GM08714 (cell line): ENCODE results near the gene BANF1.
"Not testable (repeated sequence)": the region's sequence is repeated elsewhere in the genome, so short reads cannot be mapped to it uniquely, and the experiment has no call there.

Source experiments
- H3K4me3 ChIP-seq: fragments of 200-500 bp; sonication (Bioruptor generic); 2 replicates; pipeline ENCODE4 v1.5.1; 2014; ENCODE audit warnings: mild to moderate bottlenecking, low read length, inconsistent platforms
- ZNF274 ChIP-seq: IDR thresholded peaks from 2 replicates; pipeline ENCODE4 v1.6.1; 2012; ENCODE audit warnings: mild to moderate bottlenecking, low read depth, low read length

The BANF1 gene

DNA sequence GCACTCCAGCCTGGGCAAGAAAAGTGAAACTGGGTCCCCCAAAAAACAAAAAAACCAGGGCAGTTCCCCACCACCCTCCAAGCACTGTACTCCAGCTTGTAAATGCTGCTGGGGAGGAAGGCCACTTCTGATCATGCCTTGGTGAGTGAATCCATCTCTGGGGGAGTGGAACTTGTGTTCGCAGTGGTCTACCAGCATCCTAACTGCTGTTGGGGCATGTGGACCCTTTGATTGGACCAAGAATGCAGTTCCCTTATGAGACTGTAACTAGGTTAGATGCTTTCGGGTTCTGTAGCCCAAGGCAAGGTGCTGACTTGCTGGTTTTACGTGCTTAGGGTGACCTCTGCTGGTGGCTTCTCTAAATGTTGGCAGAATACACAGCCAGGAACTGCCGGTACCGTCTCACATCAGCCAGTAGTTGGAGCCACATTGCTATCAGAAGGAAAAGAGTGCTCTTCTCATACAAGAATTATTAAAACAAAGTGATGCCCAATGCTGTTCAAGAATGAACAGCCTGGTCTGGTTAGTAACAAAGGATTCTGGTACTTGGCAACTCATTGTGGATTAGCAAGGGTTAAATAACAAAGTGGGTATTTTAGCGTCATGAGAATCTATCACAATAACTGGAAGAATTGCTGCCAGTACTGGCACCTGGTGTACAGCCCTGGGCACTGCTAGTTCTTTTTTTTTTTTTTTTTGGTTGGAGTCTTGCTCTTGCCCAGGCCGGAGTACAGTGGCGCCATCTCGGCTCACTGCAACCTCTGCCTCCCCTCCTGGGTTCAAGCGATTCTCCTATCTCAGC lies 13.3 kb upstream of the BANF1 start:
- no peak for TF ChIP-seq ZNF274
- no peak overlapping the region for H3K4me3 ChIP-seq

DNA sequence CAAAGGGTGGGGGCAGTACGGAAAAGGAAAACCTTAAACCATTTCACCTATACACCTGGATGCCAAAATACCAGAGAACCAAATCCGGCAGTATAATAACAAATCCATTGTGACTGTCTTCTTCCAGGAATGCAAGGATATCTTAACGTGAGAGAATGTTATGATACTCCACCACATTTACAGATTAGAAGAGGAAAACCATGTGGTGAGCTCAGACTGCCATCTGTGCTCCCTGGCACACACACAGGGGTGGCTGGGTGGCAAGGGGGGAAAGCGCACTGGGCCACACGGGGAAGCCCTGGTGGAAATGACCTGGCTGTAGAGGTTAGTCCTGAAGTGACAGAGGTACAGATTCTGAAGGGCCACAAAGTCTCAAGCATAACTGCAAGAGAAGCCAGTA lies 10.2 kb upstream of the BANF1 start:
- TF ChIP-seq ZNF274 = no peak
- no peak overlapping the region for H3K4me3 ChIP-seq

DNA sequence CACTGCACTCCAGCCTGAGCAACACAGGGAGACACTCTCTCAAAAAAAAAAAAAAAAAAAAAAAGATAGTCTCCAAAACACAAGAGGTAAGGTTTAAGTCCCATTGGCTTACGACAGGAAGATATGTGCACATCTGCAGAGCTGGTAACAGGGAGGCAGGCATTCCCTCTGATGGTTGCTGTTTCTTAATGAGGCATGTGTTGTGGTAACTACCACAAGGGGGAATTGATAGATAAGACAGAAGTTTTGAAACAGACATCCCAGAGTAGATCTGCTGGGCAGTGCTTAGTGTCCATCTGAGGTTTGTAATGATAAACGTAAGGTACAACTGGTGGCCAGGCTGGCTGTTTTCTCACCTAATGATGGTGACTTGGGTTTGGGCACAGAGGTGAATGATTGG lies 5.0 kb upstream of the BANF1 start:
- TF ChIP-seq ZNF274 = no peak
- H3K4me3 ChIP-seq = no peak overlapping the region

DNA sequence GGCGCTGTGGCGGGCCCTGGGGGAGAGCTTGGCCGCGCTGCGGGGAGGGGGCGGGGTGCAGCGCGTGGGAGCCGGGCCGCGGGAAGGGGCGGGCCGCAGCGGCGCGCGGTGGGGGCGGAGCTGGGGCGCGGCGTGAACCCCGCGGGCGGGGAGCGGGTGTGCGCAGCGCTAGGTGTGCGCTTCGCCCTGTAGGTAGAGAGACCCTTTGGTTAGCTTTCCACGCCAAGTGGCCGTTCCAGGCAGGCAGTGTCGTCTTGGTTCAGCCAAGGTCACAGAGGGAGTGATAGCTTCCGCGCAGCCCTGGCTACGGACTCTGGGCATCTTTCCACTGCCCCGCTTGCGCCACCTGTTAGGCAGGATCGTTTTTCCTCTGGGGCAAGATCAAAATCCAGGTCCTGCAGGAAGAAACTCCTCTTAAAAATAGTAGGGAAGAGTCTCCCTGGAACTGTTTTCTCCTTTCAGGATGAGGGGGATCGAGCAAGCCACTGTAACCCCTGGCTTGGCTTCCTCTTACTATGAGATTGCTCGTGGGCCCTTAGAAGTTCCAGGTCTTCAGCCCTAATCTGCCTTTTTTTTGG lies 434 bp downstream of the BANF1 start:
- no peak for TF ChIP-seq ZNF274

DNA sequence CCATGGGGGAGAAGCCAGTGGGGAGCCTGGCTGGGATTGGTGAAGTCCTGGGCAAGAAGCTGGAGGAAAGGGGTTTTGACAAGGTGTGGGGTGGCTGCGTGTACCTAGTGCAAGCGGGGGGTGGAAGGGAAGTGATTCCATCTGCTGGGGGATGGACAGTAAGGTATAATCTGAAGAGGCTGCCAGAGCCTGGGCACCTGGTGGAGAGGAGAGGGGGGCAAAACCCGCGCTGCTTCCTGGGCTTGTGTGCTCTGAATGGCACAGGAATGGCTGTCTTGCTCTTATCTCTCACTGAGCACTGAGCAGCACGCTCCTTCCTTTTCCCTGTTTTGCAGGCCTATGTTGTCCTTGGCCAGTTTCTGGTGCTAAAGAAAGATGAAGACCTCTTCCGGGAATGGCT lies 988 bp downstream of the BANF1 start:
- H3K4me3 ChIP-seq = peak overlapping the region; percentile 75
- no peak for TF ChIP-seq ZNF274

More for the DNA sequence above, 434 bp downstream of the BANF1 start:
- peak overlapping the region; percentile 75 for H3K4me3 ChIP-seq

DNA sequence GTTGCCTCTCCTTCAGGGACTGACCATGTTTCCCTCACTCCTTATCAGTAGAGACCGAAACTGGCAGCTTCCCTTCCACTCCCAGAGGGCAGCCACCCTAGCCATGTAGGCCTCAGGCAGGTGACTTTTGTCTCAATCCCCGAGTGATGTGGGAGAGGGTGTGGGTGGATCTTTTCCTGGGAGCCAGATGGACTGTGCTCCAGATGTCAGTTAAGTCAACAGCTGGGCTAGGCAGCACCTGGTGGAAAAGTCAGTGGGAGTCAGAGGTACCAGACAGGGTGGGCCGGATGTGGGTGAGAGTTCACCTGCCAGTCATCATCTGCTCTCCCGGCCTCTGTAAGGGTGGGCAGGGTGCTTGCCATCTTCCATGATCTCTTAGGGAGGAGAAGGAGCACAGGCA lies 1.9 kb downstream of the BANF1 start:
- H3K4me3 ChIP-seq = no peak overlapping the region
- no peak for TF ChIP-seq ZNF274

DNA sequence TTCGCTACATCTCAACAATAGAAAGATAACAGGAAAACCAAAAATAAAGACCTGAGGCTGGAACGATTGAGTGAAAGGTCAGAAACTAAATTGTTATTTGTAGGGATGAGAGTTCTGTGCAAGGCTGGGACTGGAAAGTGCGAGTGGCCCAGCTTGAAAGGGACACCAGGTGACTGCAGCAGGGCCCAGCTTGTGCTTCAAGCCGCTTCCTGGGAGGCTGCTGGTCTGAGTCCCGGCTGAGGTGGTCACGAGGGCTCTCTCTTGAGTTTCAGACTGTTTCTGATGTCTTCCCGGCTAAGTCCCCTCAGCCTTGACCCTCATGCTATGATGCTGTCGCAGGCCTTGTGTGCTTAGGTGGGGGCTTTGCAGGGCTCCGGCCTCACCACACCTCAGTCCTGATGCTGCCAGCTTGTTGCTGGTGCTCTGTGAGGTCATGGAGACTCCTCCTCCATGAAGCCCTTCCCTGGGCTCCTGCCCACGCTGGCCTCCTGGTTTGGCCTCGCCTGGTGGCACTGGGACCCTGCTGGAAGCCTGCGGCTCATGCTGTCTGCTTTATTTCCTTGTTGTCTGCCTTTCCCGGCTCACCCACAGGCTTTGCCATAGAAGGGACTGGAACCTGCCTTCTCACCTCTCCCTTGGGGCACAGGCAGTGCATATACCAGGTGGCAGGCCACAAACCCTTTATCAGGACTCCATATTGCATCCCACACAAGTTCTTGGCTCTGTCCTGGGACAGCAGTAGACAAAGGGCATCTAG lies 4.0 kb downstream of the BANF1 start:
- TF ChIP-seq ZNF274 = no peak
- no peak overlapping the region for H3K4me3 ChIP-seq

DNA sequence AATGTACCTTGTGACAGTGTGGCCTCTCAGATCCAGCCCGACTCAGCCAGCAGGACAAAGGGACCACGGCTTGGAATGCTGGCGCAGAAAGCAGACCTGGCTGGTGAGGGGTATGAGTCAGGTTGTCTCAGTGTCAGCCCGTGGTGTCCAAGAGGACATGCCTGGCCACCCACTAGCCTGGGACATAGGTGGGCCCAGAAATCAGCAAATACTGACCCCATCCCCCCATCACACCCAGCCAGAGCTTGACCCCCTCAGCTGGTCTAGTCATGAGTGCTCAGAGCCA lies 4.5 kb downstream of the BANF1 start:
- TF ChIP-seq ZNF274 = no peak
- H3K4me3 ChIP-seq = no peak overlapping the region

DNA sequence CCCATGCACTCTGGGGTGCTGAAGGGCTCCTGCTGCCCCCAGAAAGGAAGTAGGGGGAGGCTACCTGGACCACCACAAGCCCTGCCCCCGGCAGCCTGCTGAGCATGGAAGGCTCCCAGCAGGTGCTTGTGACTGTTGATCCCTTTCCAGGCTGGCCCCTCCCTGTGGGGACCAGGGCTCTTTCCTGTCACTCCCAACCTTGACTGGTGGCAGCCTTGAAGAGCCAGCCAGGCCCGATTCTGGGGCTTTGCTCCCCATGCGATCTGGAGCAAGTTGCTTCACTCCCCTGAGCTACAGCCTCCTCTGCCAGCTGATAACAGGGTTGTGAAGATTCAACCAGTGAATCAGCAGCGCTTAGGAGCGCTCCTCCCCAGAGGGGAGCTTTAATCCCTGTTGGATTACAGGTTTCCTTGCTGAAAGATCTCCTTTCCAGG lies 4.9 kb downstream of the BANF1 start:
- no peak overlapping the region for H3K4me3 ChIP-seq
- TF ChIP-seq ZNF274 = no peak

DNA sequence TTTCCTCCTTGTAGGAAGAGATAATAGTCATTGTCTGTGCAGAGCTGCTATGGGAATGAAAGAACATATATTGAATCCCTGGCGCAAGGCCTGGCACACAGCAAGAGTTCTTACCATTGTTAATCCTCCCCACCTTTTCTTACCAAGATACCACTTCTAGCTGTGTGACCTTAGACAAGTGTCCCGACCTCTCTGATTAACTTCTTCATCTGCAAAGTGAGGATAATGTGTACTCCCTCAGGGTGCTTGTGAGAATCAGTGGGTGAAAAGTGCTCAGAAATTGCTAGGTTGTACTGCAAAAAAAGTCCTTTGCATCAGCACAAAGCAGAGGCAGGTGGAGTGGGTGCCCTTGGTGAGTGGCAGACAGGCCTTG lies 5.8 kb downstream of the BANF1 start:
- no peak overlapping the region for H3K4me3 ChIP-seq
- TF ChIP-seq ZNF274 = no peak

DNA sequence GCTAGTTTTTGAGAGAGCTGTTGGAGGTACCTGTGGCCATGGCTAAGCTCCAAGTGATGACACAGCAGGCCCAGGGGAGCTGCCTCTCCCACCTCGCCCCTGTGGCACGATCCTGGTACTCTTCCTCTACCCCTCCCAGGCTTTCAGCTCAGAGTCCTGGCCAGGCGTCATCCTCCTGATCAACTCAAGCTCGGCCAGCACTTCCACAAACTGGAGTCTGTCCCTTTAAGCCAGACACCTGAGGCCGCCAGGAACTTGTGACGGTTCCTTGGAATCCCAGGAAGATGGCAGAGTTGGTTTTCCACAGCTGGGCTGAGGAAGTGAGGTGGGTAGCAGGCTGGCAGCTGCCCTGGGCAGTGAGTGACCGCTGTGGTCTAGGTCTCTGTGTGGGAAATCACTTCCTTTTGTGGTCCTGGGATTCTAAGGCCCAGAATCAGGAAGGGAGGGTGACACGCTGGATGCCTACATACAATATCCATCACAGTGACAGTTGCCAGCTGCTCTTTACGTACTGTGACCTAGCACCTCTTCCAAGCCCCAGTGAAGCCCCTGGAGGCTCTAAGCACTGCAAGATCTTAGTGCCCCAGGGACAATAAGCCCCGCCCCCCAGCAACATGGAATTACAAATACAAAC lies 6.3 kb downstream of the BANF1 start:
- TF ChIP-seq ZNF274 = no peak
- no peak overlapping the region for H3K4me3 ChIP-seq

DNA sequence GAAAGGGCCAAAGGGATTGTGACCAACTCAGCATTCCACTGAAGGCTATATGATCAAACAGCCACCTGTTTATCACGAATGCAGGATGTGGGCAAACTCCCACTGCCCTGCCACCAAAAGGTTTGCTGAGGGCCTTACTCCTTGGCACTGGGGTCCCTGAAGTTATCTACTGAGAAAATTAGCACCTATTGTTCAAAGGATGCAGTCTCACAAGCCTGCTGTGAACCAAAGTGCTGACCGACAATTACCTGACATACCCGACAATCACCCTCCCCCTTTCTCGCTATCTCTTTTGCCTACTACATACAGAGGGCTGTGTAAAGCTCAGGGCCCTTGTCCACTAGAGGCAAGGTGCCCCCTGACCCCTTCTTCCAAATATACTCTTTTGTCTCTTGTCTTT lies 7.7 kb downstream of the BANF1 start:
- not testable (repeated sequence) for H3K4me3 ChIP-seq

DNA sequence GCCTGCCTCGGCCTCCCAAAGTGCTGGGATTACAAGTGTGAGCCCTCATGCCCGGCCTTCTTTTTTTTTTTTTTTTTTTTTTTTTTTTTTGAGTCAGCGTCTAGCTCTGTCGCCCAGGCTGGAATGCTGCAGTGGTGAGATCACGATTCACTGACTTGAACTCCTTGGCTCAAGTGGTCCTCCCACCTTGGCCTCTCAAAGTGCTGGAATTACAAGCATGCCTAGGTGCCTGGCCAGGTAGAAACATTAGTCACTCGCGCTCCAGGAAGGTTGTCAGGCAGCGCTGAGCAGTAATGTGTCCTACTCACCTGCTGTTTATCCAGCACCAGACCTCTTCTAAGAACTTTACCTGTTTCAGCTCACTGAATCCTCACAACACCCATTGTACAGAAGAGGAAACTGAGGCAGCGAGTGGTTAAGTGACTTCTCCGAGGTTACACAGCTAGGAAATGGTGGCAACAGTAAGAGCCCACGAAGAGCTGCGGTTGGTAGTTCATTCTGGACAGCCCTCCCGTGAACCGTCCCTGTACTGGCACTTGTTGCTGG lies 9.0 kb downstream of the BANF1 start:
- no peak overlapping the region for H3K4me3 ChIP-seq
- no peak for TF ChIP-seq ZNF274

DNA sequence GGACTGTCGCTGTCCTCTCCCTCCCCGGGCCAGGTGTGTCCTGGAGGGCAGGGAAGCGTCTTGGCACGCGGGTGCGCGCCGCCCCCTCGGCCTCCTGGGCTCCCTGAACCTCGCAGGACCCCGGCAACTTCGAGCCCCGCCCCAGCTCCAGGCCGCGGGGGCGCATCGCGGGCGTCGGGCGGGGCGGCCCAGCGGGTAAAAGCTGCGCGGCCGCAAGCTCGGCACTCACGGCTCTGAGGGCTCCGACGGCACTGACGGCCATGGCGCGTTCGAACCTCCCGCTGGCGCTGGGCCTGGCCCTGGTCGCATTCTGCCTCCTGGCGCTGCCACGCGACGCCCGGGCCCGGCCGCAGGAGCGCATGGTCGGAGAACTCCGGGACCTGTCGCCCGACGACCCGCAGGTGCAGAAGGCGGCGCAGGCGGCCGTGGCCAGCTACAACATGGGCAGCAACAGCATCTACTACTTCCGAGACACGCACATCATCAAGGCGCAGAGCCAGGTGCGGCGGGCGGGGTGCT lies 9.5 kb downstream of the BANF1 start, which contains the start of gene CST6:
CST6 (plus strand) TSS at position 224 of the 519 bp plus-strand sequence; CDS start at position 261, 37 bp downstream.
- no peak for TF ChIP-seq ZNF274

More for the DNA sequence above, 9.5 kb downstream of the BANF1 start, which contains the start of gene CST6:
- no peak within 1 kb of the TSS for H3K4me3 ChIP-seq
